Neural cell (in vitro differentiated cells): ENCODE results near the gene PGF. TPM values are rescaled to one million over a fixed set of nuclear protein-coding genes. Genes with fewer than 3 reads are reported as not detected.

Experiments
- H2AFZ ChIP-seq: fragments of 200-600, 300-800 bp; sonication (generic), shearing (Covaris generic); 2 replicates; pipeline ENCODE4 v1.6.0; 2014; ENCODE audit warnings: low read depth, mild to moderate bottlenecking, antibody characterized with exemption, low read length, moderate library complexity
- H3F3A ChIP-seq: fragments of 200-600 bp; shearing (Covaris generic); 2 replicates; pipeline ENCODE4 v1.6.1; 2016; ENCODE audit warnings: mild to moderate bottlenecking, moderate library complexity, mixed read lengths, antibody characterized with exemption, low read length; ENCODE audit not compliant: insufficient read depth, poor library complexity, severe bottlenecking
- H3K27ac ChIP-seq: fragments of 200-600, 300-800 bp; sonication (generic), shearing (Covaris generic); 2 replicates; pipeline ENCODE4 v1.5.1; 2014; ENCODE audit warnings: mild to moderate bottlenecking, low read length, moderate library complexity
- H3K27me3 ChIP-seq: fragments of 300-800, 200-600 bp; sonication (generic), shearing (Covaris generic); 2 replicates; pipeline ENCODE4 v1.6.0; 2014; ENCODE audit warnings: mild to moderate bottlenecking, low read depth, low read length, moderate library complexity; ENCODE audit not compliant: insufficient read depth
- H3K36me3 ChIP-seq: fragments of 300-800, 200-600 bp; sonication (generic), shearing (Covaris generic); 2 replicates; pipeline ENCODE4 v1.5.1; 2014; ENCODE audit warnings: mild to moderate bottlenecking, antibody characterized with exemption, low read length, moderate library complexity; ENCODE audit not compliant: insufficient read depth
- H3K4me2 ChIP-seq: fragments of 300-800, 200-600 bp; sonication (generic), shearing (Covaris generic); 2 replicates; pipeline ENCODE4 v1.6.0; 2014; ENCODE audit warnings: mild to moderate bottlenecking, low read length
- H3K4me3 ChIP-seq: fragments of 300-800, 200-600 bp; sonication (generic), shearing (Covaris generic); 2 replicates; pipeline ENCODE4 v1.5.1; 2014; ENCODE audit warnings: mild to moderate bottlenecking, low read length, moderate library complexity
- H3K79me2 ChIP-seq: fragments of 200-600 bp; shearing (Covaris generic); replicated peaks from 2 replicates; pipeline ENCODE4 v1.6.0; 2014; ENCODE audit warnings: mild to moderate bottlenecking, low read length, moderate library complexity; ENCODE audit not compliant: insufficient read depth
- H3K9ac ChIP-seq: fragments of 300-800, 200-600 bp; sonication (generic), shearing (Covaris generic); 2 replicates; pipeline ENCODE4 v1.6.1; 2016; ENCODE audit warnings: mild to moderate bottlenecking, low read length, mixed read lengths
- H3K9me2 ChIP-seq: fragments of 200-600 bp; shearing (Covaris generic); 2 replicates; pipeline ENCODE4 v1.6.1; 2016; ENCODE audit warnings: mild to moderate bottlenecking, low read length, mixed read lengths; ENCODE audit not compliant: insufficient read depth
- H3K9me3 ChIP-seq: fragments of 200-600, 300-800 bp; sonication (generic), shearing (Covaris generic); 2 replicates; pipeline ENCODE4 v1.6.1; 2016; ENCODE audit warnings: mild to moderate bottlenecking, mixed run types, low read length, moderate library complexity, mixed read lengths
- H4K20me1 ChIP-seq: fragments of 200-600 bp; shearing (Covaris generic); 2 replicates; pipeline ENCODE4 v1.6.1; 2016; ENCODE audit warnings: mild to moderate bottlenecking, mixed run types; ENCODE audit not compliant: insufficient read depth
- EP300 ChIP-seq: fragments of 450-650 bp; conservative IDR thresholded peaks from 2 replicates; pipeline ENCODE4 v1.6.1; 2014; ENCODE audit warnings: antibody characterized with exemption, mild to moderate bottlenecking, moderate library complexity; ENCODE audit not compliant: poor library complexity, severe bottlenecking
- EZH2 ChIP-seq: fragments of 200-600, 300-800 bp; shearing (Covaris generic), sonication (generic); IDR thresholded peaks from 2 replicates; pipeline ENCODE4 v1.6.1; 2014; ENCODE audit warnings: antibody characterized with exemption, low read length, borderline replicate concordance, mild to moderate bottlenecking; ENCODE audit not compliant: insufficient read depth, poor library complexity, severe bottlenecking
- MXI1 ChIP-seq: fragments of 450-650 bp; conservative IDR thresholded peaks from 2 replicates; pipeline ENCODE4 v1.6.1; 2014; ENCODE audit warnings: antibody characterized with exemption, mild to moderate bottlenecking; ENCODE audit not compliant: poor library complexity, severe bottlenecking
- POLR2AphosphoS5 ChIP-seq: IDR thresholded peaks from 2 replicates; pipeline ENCODE4 v1.6.1; 2012
- RAD21 ChIP-seq: fragments of 450-650 bp; conservative IDR thresholded peaks from 2 replicates; pipeline ENCODE4 v1.6.1; 2014; ENCODE audit warnings: antibody characterized with exemption, mild to moderate bottlenecking, moderate library complexity
- SMC3 ChIP-seq: fragments of 450-650 bp; conservative IDR thresholded peaks from 2 replicates; pipeline ENCODE4 v1.6.1; 2014; ENCODE audit warnings: antibody characterized with exemption, mild to moderate bottlenecking, moderate library complexity; ENCODE audit not compliant: poor library complexity
- TAF1 ChIP-seq: IDR thresholded peaks from 2 replicates; pipeline ENCODE4 v1.6.1; 2012; ENCODE audit warnings: low read depth
- polyA plus RNA-seq: library from polyadenylated mRNA; depleted of rRNA; stranded (reverse); fragments of >200 nt; gene quantifications from 2 replicates; pipeline ENCODE4 v1.2.3, GENCODE V29; 2014
- TF ChIP-seq, protein P1 (sequence below): IDR thresholded peaks from 2 replicates; pipeline ENCODE4 v1.6.1; 2012; ENCODE audit warnings: borderline replicate concordance
- TF ChIP-seq, protein P2 (sequence below): fragments of 450-650 bp; IDR thresholded peaks from 2 replicates; pipeline ENCODE4 v1.5.1; 2014; ENCODE audit warnings: antibody characterized with exemption, mild to moderate bottlenecking, moderate library complexity; ENCODE audit not compliant: poor library complexity, severe bottlenecking

The PGF gene
- polyA plus RNA-seq, 1 donor from 2014 or later: not detected

DNA sequence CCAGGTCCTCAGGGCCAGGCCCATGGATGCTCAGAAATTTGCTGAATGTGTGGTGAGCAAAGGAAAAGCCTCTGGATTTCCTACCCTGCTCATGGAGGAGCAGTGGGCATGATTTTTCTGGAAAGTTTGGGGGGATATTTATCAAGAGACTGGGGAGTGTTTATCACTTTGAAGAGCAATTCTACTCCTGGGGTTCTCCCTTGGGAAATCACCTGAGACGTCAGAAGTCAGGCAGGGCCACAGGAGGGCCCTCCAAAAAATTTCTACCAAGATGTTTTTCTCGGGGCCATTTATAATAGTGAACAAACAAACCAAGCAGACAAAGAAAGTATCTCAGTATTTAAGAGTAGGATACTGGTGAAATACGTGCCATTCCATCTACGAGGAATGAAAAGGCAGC is 27.3 kb upstream of the PGF start:
- H3K27ac ChIP-seq: no peak overlapping the region
- H3K9ac ChIP-seq: no peak overlapping the region
- TF ChIP-seq RAD21 (no peak), SMC3 (no peak), MXI1 (no peak), TAF1 (no peak), POLR2AphosphoS5 (no peak), EZH2 (no peak), EP300 (no peak)
- TF ChIP-seq, protein P1, sequence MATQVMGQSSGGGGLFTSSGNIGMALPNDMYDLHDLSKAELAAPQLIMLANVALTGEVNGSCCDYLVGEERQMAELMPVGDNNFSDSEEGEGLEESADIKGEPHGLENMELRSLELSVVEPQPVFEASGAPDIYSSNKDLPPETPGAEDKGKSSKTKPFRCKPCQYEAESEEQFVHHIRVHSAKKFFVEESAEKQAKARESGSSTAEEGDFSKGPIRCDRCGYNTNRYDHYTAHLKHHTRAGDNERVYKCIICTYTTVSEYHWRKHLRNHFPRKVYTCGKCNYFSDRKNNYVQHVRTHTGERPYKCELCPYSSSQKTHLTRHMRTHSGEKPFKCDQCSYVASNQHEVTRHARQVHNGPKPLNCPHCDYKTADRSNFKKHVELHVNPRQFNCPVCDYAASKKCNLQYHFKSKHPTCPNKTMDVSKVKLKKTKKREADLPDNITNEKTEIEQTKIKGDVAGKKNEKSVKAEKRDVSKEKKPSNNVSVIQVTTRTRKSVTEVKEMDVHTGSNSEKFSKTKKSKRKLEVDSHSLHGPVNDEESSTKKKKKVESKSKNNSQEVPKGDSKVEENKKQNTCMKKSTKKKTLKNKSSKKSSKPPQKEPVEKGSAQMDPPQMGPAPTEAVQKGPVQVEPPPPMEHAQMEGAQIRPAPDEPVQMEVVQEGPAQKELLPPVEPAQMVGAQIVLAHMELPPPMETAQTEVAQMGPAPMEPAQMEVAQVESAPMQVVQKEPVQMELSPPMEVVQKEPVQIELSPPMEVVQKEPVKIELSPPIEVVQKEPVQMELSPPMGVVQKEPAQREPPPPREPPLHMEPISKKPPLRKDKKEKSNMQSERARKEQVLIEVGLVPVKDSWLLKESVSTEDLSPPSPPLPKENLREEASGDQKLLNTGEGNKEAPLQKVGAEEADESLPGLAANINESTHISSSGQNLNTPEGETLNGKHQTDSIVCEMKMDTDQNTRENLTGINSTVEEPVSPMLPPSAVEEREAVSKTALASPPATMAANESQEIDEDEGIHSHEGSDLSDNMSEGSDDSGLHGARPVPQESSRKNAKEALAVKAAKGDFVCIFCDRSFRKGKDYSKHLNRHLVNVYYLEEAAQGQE: no peak
- TF ChIP-seq, protein P2, sequence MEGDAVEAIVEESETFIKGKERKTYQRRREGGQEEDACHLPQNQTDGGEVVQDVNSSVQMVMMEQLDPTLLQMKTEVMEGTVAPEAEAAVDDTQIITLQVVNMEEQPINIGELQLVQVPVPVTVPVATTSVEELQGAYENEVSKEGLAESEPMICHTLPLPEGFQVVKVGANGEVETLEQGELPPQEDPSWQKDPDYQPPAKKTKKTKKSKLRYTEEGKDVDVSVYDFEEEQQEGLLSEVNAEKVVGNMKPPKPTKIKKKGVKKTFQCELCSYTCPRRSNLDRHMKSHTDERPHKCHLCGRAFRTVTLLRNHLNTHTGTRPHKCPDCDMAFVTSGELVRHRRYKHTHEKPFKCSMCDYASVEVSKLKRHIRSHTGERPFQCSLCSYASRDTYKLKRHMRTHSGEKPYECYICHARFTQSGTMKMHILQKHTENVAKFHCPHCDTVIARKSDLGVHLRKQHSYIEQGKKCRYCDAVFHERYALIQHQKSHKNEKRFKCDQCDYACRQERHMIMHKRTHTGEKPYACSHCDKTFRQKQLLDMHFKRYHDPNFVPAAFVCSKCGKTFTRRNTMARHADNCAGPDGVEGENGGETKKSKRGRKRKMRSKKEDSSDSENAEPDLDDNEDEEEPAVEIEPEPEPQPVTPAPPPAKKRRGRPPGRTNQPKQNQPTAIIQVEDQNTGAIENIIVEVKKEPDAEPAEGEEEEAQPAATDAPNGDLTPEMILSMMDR: no peak

GRCh38 chr14:74981833-74982232 is 26.4 kb upstream of the PGF start:
- no peak overlapping the region for H3K4me2 ChIP-seq

More for the DNA sequence above, 27.3 kb upstream of the PGF start:
- Histone ChIP-seq H3K27me3 (no peaks in the 10 kb centered on the region), H3K4me3 (no peak overlapping the region), H3F3A (no peaks in the 10 kb centered on the region), H3K9me2 (no peaks in the 10 kb centered on the region), H3K4me2 (no peak overlapping the region), H3K9me3 (no peaks in the 10 kb centered on the region), H3K36me3 (no peaks in the 10 kb centered on the region), H3K79me2 (no peaks in the 10 kb centered on the region), H4K20me1 (no peaks in the 10 kb centered on the region), H2AFZ (no peak overlapping the region)

More at GRCh38 chr14:74981833-74982232, 26.4 kb upstream of the PGF start:
- H3K4me3 ChIP-seq: no peak overlapping the region
- no peaks in the 10 kb centered on the region for H3K79me2 ChIP-seq
- H4K20me1 ChIP-seq: no peaks in the 10 kb centered on the region
- TF ChIP-seq SMC3 (no peak), TAF1 (no peak), POLR2AphosphoS5 (no peak), EP300 (no peak), MXI1 (no peak), RAD21 (no peak), EZH2 (no peak)
- TF ChIP-seq, protein P1: no peak
- TF ChIP-seq, protein P2: no peak
- H3K9me3 ChIP-seq: no peaks in the 10 kb centered on the region
- H2AFZ ChIP-seq: no peak overlapping the region
- H3K27me3 ChIP-seq: no peaks in the 10 kb centered on the region
- H3K36me3 ChIP-seq: no peaks in the 10 kb centered on the region
- no peaks in the 10 kb centered on the region for H3F3A ChIP-seq
- H3K9ac ChIP-seq: no peak overlapping the region
- no peak overlapping the region for H3K27ac ChIP-seq
- no peaks in the 10 kb centered on the region for H3K9me2 ChIP-seq
